RCC 7860 (cell line): ENCODE measurements around the gene DYRK1B.
A peak's percentile ranks its signal among the peaks of the same experiment; 100 is the strongest.

Experiments
- DNase-seq: peaks from one replicate; pipeline ENCODE4 v3.0.0-alpha.2; 2015; ENCODE audit warnings: low spot score
- FAIRE-seq: peaks from 2 replicates; lab custom pipeline; 2012; peaks lifted over from hg19 to GRCh38; lab: Jason Lieb, UNC

DYRK1B gene

GRCh38 chr19:39864118-39864517, 30.2 kb upstream of the DYRK1B start:
- DNase-seq (no peak), FAIRE-seq (no peak)

GRCh38 chr19:39858541-39858940, 24.6 kb upstream of the DYRK1B start:
- no peak for FAIRE-seq

GRCh38 chr19:39852882-39853281, 18.9 kb upstream of the DYRK1B start:
- DNase-seq (no peak), FAIRE-seq (no peak)

More at GRCh38 chr19:39858541-39858940, 24.6 kb upstream of the DYRK1B start:
- DNase-seq: no peak

GRCh38 chr19:39850892-39851291, 16.9 kb upstream of the DYRK1B start:
- FAIRE-seq (no peak), DNase-seq (no peak)

GRCh38 chr19:39848392-39848791, 14.4 kb upstream of the DYRK1B start:
- no peak for DNase-seq
- FAIRE-seq: no peak

- no peak for FAIRE-seq
- no peak for DNase-seq
Observed at GRCh38 chr19:39847525-39847924, 13.6 kb upstream of the DYRK1B start.

GRCh38 chr19:39846678-39847486, 12.9 kb upstream of the DYRK1B start:
- no peak for DNase-seq
- FAIRE-seq: no peak

- FAIRE-seq: no peak
- peak; percentile 68 for DNase-seq
Observed at GRCh38 chr19:39845933-39846677, 12.1 kb upstream of the DYRK1B start, which contains the start of gene FBL. Gene FBL (minus strand): TSS chr19:39846379. CDS start chr19:39846300, 79 bp downstream.

GRCh38 chr19:39845584-39845932, 11.6 kb upstream of the DYRK1B start:
- no peak for FAIRE-seq
- no peak for DNase-seq

GRCh38 chr19:39845172-39845571, 11.2 kb upstream of the DYRK1B start:
- FAIRE-seq (no peak), DNase-seq (no peak)

- peak; percentile 49 for FAIRE-seq
- no peak for DNase-seq
Observed at GRCh38 chr19:39843919-39844793, 10.2 kb upstream of the DYRK1B start.

- FAIRE-seq: no peak
- DNase-seq: no peak
Observed at GRCh38 chr19:39842693-39843435, 8.9 kb upstream of the DYRK1B start.

- no peak for DNase-seq
- no peak for FAIRE-seq
Observed at GRCh38 chr19:39841041-39841440, 7.1 kb upstream of the DYRK1B start.

- FAIRE-seq: no peak
- DNase-seq: no peak
Observed at GRCh38 chr19:39840492-39840891, 6.5 kb upstream of the DYRK1B start.

GRCh38 chr19:39839678-39840327, 5.8 kb upstream of the DYRK1B start:
- no peak for FAIRE-seq
- DNase-seq: no peak

- no peak for DNase-seq
- no peak for FAIRE-seq
Observed at GRCh38 chr19:39838569-39838968, 4.6 kb upstream of the DYRK1B start.

- DNase-seq: no peak
- no peak for FAIRE-seq
Observed at GRCh38 chr19:39837978-39838377, 4.0 kb upstream of the DYRK1B start.

- DNase-seq (no peak), FAIRE-seq (no peak)
Observed at GRCh38 chr19:39834287-39834841, 402 bp upstream of the DYRK1B start.

- FAIRE-seq: no peak
- DNase-seq: no peak
Observed at GRCh38 chr19:39833160-39833463, 850 bp downstream of the DYRK1B start.
